ENCODE results near the gene ISOC1.

ISOC1 gene

GRCh38 chr5:129074903-129075302, 19.6 kb upstream of the ISOC1 start:
- DNase-seq (ENCODE audit: low read depth), result peak; percentile 86
- H3K4me3 ChIP-seq (ENCODE audit: control insufficient read depth, low read depth, low read length), result no peak overlapping the region
- no peak for TF ChIP-seq CTCF (conservative IDR thresholded peaks at IDR 0.05; ENCODE audit: control insufficient read depth, insufficient read depth, low read depth, low read length)

- TF ChIP-seq CTCF (conservative IDR thresholded peaks at IDR 0.05; ENCODE audit: control insufficient read depth, insufficient read depth, low read depth, low read length), result no peak
These were observed 17.0 kb upstream of the ISOC1 start for GRCh38 chr5:129077433-129078075.

GRCh38 chr5:129078247-129078646, 16.3 kb upstream of the ISOC1 start:
- DNase-seq (ENCODE audit: low read depth), result no peak
- no peak for TF ChIP-seq CTCF (conservative IDR thresholded peaks at IDR 0.05; ENCODE audit: control insufficient read depth, insufficient read depth, low read depth, low read length)
- no peak overlapping the region for H3K4me3 ChIP-seq (ENCODE audit: control insufficient read depth, low read depth, low read length)

More at GRCh38 chr5:129077433-129078075, 17.0 kb upstream of the ISOC1 start:
- DNase-seq (ENCODE audit: low read depth), result peak; percentile 18
- H3K4me3 ChIP-seq (ENCODE audit: control insufficient read depth, low read depth, low read length), result no peak overlapping the region

- no peak for DNase-seq (ENCODE audit: low read depth)
- TF ChIP-seq CTCF (conservative IDR thresholded peaks at IDR 0.05; ENCODE audit: control insufficient read depth, insufficient read depth, low read depth, low read length), result no peak
- H3K4me3 ChIP-seq (ENCODE audit: control insufficient read depth, low read depth, low read length), result no peak overlapping the region
These were observed 15.9 kb upstream of the ISOC1 start for GRCh38 chr5:129078660-129079059.

- TF ChIP-seq CTCF (conservative IDR thresholded peaks at IDR 0.05; ENCODE audit: control insufficient read depth, insufficient read depth, low read depth, low read length), result no peak
- DNase-seq (ENCODE audit: low read depth), result peak; percentile 28
- H3K4me3 ChIP-seq (ENCODE audit: control insufficient read depth, low read depth, low read length), result no peak overlapping the region
These were observed 15.1 kb upstream of the ISOC1 start for GRCh38 chr5:129079496-129079895.

GRCh38 chr5:129080766-129081165, 13.8 kb upstream of the ISOC1 start:
- no peak for TF ChIP-seq CTCF (conservative IDR thresholded peaks at IDR 0.05; ENCODE audit: control insufficient read depth, insufficient read depth, low read depth, low read length)
- no peak for DNase-seq (ENCODE audit: low read depth)
- no peak overlapping the region for H3K4me3 ChIP-seq (ENCODE audit: control insufficient read depth, low read depth, low read length)
